ENCODE results near the gene NAAA.
"Not testable (repeated sequence)": the region's sequence is repeated elsewhere in the genome, so short reads cannot be mapped to it uniquely, and the experiment has no call there.

The NAAA gene

GRCh38 chr4:75940692-75941253 lies at the start of gene NAAA:
Gene NAAA, minus strand, starts transcription at chr4:75941013. Its CDS starts 64 bp downstream, at chr4:75940949.
- ATAC-seq (replicated peaks; ENCODE audit: extremely low read depth, poor library complexity, severe bottlenecking) (peak; percentile 84), DNase-seq (ENCODE audit: low spot score in 2 of 2) (peak; percentile 71 to 74)
- peaks cover 14% of the 10 kb centered on the region for H3K4me1 Mint-ChIP-seq
- peak within 1 kb of the TSS; percentile 87 for H3K27ac Mint-ChIP-seq (ENCODE audit: low read depth)
- H3K36me3 Mint-ChIP-seq (ENCODE audit: insufficient read depth) = peaks cover 17% of the 10 kb centered on the region
- no peaks in the 10 kb centered on the region for H3K9me3 Mint-ChIP-seq
- peak within 1 kb of the TSS; percentile 95 for H3K4me3 Mint-ChIP-seq
- no peaks in the 10 kb centered on the region for H3K27me3 Mint-ChIP-seq

- DNase-seq (ENCODE audit: low spot score in 2 of 2) = no peak
- peak overlapping the region; percentile 85 for H3K4me3 Mint-ChIP-seq
These were observed 49.2 kb upstream of the NAAA start for GRCh38 chr4:75989846-75990528.

GRCh38 chr4:75985116-75985515 lies 44.3 kb upstream of the NAAA start:
- Mint-ChIP-seq H3K36me3 (ENCODE audit: insufficient read depth) (peaks cover 9% of the 10 kb centered on the region), H3K27ac (ENCODE audit: low read depth) (no peak overlapping the region)

More at GRCh38 chr4:75989846-75990528, 49.2 kb upstream of the NAAA start:
- Mint-ChIP-seq H3K27ac (ENCODE audit: low read depth) (peak overlapping the region; percentile 70), H3K36me3 (ENCODE audit: insufficient read depth) (peaks cover 4% of the 10 kb centered on the region), H3K9me3 (no peaks in the 10 kb centered on the region), H3K4me1 (peaks cover 28% of the 10 kb centered on the region), H3K27me3 (no peaks in the 10 kb centered on the region)
- ATAC-seq (replicated peaks; ENCODE audit: extremely low read depth, poor library complexity, severe bottlenecking) = peak; percentile 22

GRCh38 chr4:75980576-75980975 lies 39.8 kb upstream of the NAAA start:
- Mint-ChIP-seq H3K27ac (ENCODE audit: low read depth) (no peak overlapping the region), H3K4me1 (peaks cover 6% of the 10 kb centered on the region), H3K4me3 (no peak overlapping the region), H3K36me3 (ENCODE audit: insufficient read depth) (peaks cover 32% of the 10 kb centered on the region), H3K27me3 (no peaks in the 10 kb centered on the region), H3K9me3 (no peaks in the 10 kb centered on the region)
- no peak for ATAC-seq (replicated peaks; ENCODE audit: extremely low read depth, poor library complexity, severe bottlenecking)
- no peak for DNase-seq (ENCODE audit: low spot score in 2 of 2)

More at GRCh38 chr4:75985116-75985515, 44.3 kb upstream of the NAAA start:
- no peaks in the 10 kb centered on the region for H3K9me3 Mint-ChIP-seq
- no peak overlapping the region for H3K4me3 Mint-ChIP-seq
- H3K27me3 Mint-ChIP-seq = no peaks in the 10 kb centered on the region
- DNase-seq (ENCODE audit: low spot score in 2 of 2) (no peak), ATAC-seq (replicated peaks; ENCODE audit: extremely low read depth, poor library complexity, severe bottlenecking) (no peak)
- H3K4me1 Mint-ChIP-seq = peaks cover 33% of the 10 kb centered on the region

GRCh38 chr4:75976177-75976576 lies 35.4 kb upstream of the NAAA start:
- DNase-seq (ENCODE audit: low spot score in 2 of 2) (no peak), ATAC-seq (replicated peaks; ENCODE audit: extremely low read depth, poor library complexity, severe bottlenecking) (no peak)
- H3K27ac Mint-ChIP-seq (ENCODE audit: low read depth) = no peak overlapping the region
- no peaks in the 10 kb centered on the region for H3K27me3 Mint-ChIP-seq
- no peaks in the 10 kb centered on the region for H3K9me3 Mint-ChIP-seq
- H3K4me1 Mint-ChIP-seq = peaks cover 6% of the 10 kb centered on the region
- H3K36me3 Mint-ChIP-seq (ENCODE audit: insufficient read depth) = peaks cover 64% of the 10 kb centered on the region
- H3K4me3 Mint-ChIP-seq = no peak overlapping the region

GRCh38 chr4:75973766-75974165 lies 33.0 kb upstream of the NAAA start:
- H3K27me3 Mint-ChIP-seq = no peaks in the 10 kb centered on the region
- peaks cover 80% of the 10 kb centered on the region for H3K36me3 Mint-ChIP-seq (ENCODE audit: insufficient read depth)
- DNase-seq (ENCODE audit: low spot score in 2 of 2) (no peak), ATAC-seq (replicated peaks; ENCODE audit: extremely low read depth, poor library complexity, severe bottlenecking) (no peak)
- no peak overlapping the region for H3K4me3 Mint-ChIP-seq
- no peak overlapping the region for H3K27ac Mint-ChIP-seq (ENCODE audit: low read depth)
- peaks cover 5% of the 10 kb centered on the region for H3K4me1 Mint-ChIP-seq
- H3K9me3 Mint-ChIP-seq = no peaks in the 10 kb centered on the region

- Mint-ChIP-seq H3K27ac (ENCODE audit: low read depth) (no peak overlapping the region), H3K36me3 (ENCODE audit: insufficient read depth) (peaks cover 92% of the 10 kb centered on the region), H3K4me3 (no peak overlapping the region), H3K9me3 (no peaks in the 10 kb centered on the region), H3K4me1 (peaks cover 9% of the 10 kb centered on the region), H3K27me3 (no peaks in the 10 kb centered on the region)
- ATAC-seq (replicated peaks; ENCODE audit: extremely low read depth, poor library complexity, severe bottlenecking) = no peak
- no peak for DNase-seq (ENCODE audit: low spot score in 2 of 2)
These were observed 27.3 kb upstream of the NAAA start for GRCh38 chr4:75968084-75968483.

GRCh38 chr4:75963558-75963957 lies 22.7 kb upstream of the NAAA start:
- DNase-seq (ENCODE audit: low spot score in 2 of 2) (no peak), ATAC-seq (replicated peaks; ENCODE audit: extremely low read depth, poor library complexity, severe bottlenecking) (no peak)
- no peak overlapping the region for H3K4me3 Mint-ChIP-seq
- no peaks in the 10 kb centered on the region for H3K27me3 Mint-ChIP-seq
- no peaks in the 10 kb centered on the region for H3K9me3 Mint-ChIP-seq
- no peak overlapping the region for H3K27ac Mint-ChIP-seq (ENCODE audit: low read depth)
- H3K4me1 Mint-ChIP-seq = peaks cover 4% of the 10 kb centered on the region
- H3K36me3 Mint-ChIP-seq (ENCODE audit: insufficient read depth) = peaks cover 76% of the 10 kb centered on the region

GRCh38 chr4:75962072-75962471 lies 21.3 kb upstream of the NAAA start:
- not testable (repeated sequence) for H3K4me3 Mint-ChIP-seq; ATAC-seq (replicated peaks; ENCODE audit: extremely low read depth, poor library complexity, severe bottlenecking); DNase-seq (ENCODE audit: low spot score in 2 of 2); H3K27me3 Mint-ChIP-seq; H3K9me3 Mint-ChIP-seq; H3K27ac Mint-ChIP-seq (ENCODE audit: low read depth); H3K4me1 Mint-ChIP-seq
- peaks cover 71% of the 10 kb centered on the region for H3K36me3 Mint-ChIP-seq (ENCODE audit: insufficient read depth)

GRCh38 chr4:75958546-75958945 lies 17.7 kb upstream of the NAAA start:
- not testable (repeated sequence) for H3K4me3 Mint-ChIP-seq; DNase-seq (ENCODE audit: low spot score in 2 of 2); ATAC-seq (replicated peaks; ENCODE audit: extremely low read depth, poor library complexity, severe bottlenecking); H3K27ac Mint-ChIP-seq (ENCODE audit: low read depth); H3K9me3 Mint-ChIP-seq; H3K27me3 Mint-ChIP-seq; H3K4me1 Mint-ChIP-seq
- H3K36me3 Mint-ChIP-seq (ENCODE audit: insufficient read depth) = peaks cover 59% of the 10 kb centered on the region

- DNase-seq (ENCODE audit: low spot score in 2 of 2); H3K9me3 Mint-ChIP-seq; ATAC-seq (replicated peaks; ENCODE audit: extremely low read depth, poor library complexity, severe bottlenecking): not testable (repeated sequence)
These were observed 14.0 kb upstream of the NAAA start for GRCh38 chr4:75954811-75955210.

GRCh38 chr4:75953509-75953908 lies 12.7 kb upstream of the NAAA start:
- DNase-seq (ENCODE audit: low spot score in 2 of 2) = no peak

More at GRCh38 chr4:75954811-75955210, 14.0 kb upstream of the NAAA start:
- peaks cover 63% of the 10 kb centered on the region for H3K36me3 Mint-ChIP-seq (ENCODE audit: insufficient read depth)
- H3K4me3 Mint-ChIP-seq; H3K27ac Mint-ChIP-seq (ENCODE audit: low read depth); H3K27me3 Mint-ChIP-seq; H3K4me1 Mint-ChIP-seq: not testable (repeated sequence)

GRCh38 chr4:75950213-75950815 lies 9.5 kb upstream of the NAAA start:
- peaks cover 47% of the 10 kb centered on the region for H3K36me3 Mint-ChIP-seq (ENCODE audit: insufficient read depth)
- H3K27ac Mint-ChIP-seq (ENCODE audit: low read depth) = no peak overlapping the region
- H3K27me3 Mint-ChIP-seq = no peaks in the 10 kb centered on the region
- DNase-seq (ENCODE audit: low spot score in 2 of 2) (no peak), ATAC-seq (replicated peaks; ENCODE audit: extremely low read depth, poor library complexity, severe bottlenecking) (no peak)
- no peaks in the 10 kb centered on the region for H3K9me3 Mint-ChIP-seq
- no peak overlapping the region for H3K4me3 Mint-ChIP-seq
- H3K4me1 Mint-ChIP-seq = no peaks in the 10 kb centered on the region

More at GRCh38 chr4:75953509-75953908, 12.7 kb upstream of the NAAA start:
- Mint-ChIP-seq H3K27ac (ENCODE audit: low read depth) (peak overlapping the region; percentile 1), H3K4me1 (no peaks in the 10 kb centered on the region), H3K4me3 (no peak overlapping the region), H3K27me3 (no peaks in the 10 kb centered on the region), H3K36me3 (ENCODE audit: insufficient read depth) (peaks cover 59% of the 10 kb centered on the region), H3K9me3 (no peaks in the 10 kb centered on the region)
- ATAC-seq (replicated peaks; ENCODE audit: extremely low read depth, poor library complexity, severe bottlenecking) = no peak
